Heart left ventricle (tissue), 16 donors: ENCODE data around the gene SATB2. TPM values are rescaled to one million over a fixed set of nuclear protein-coding genes. Genes with fewer than 3 reads are reported as not detected.

ENCODE experiments used
- ATAC-seq, 4 donors: fragments of 200-7000 bp; cut with Tn5 transposase; one replicate each; pipeline ENCODE4 v1.9.1; 2020 to 2022; ENCODE audit warnings: moderate library complexity in 4 of 4, mild to moderate bottlenecking in 3 of 4, moderate number of reproducible peaks in 1 of 4
- DNase-seq, 5 donors: peaks; one replicate each; pipeline ENCODE4 v3.0.0-alpha.2; 2020
- H3K27ac ChIP-seq, 12 donors: fragments of 200-600 bp; sonication (generic) in 4 of 12; one replicate each; pipeline versions ENCODE4 v1.5.0 to v1.8.0; 2016 to 2022; ENCODE audit warnings: mild to moderate bottlenecking in 2 of 12
- H3K27me3 ChIP-seq, 9 donors: fragments of 200-600 bp; sonication (generic) in 2 of 9; one replicate each; pipeline versions ENCODE4 v1.5.1 to v1.8.0; 2016 to 2022; ENCODE audit warnings: mild to moderate bottlenecking in 3 of 9
- H3K36me3 ChIP-seq, 9 donors: fragments of 200-600 bp; sonication (generic) in 2 of 9; one replicate each; pipeline versions ENCODE4 v1.5.0 to v1.8.0; 2018 to 2022; ENCODE audit warnings: mild to moderate bottlenecking in 2 of 9
- H3K4me1 ChIP-seq, 12 donors: fragments of 200-600 bp; sonication (generic) in 4 of 12; one replicate each; pipeline versions ENCODE4 v1.5.0 to v1.8.0; 2016 to 2022; ENCODE audit warnings: mild to moderate bottlenecking in 3 of 12
- H3K4me3 ChIP-seq, 12 donors: fragments of 200-600 bp; sonication (generic) in 4 of 12; one replicate each; pipeline versions ENCODE4 v1.5.0 to v1.8.0; 2017 to 2022; ENCODE audit warnings: mild to moderate bottlenecking in 9 of 12, moderate library complexity in 4 of 12
- H3K9me3 ChIP-seq, 12 donors: fragments of 200-600 bp; sonication (generic) in 4 of 12; one replicate each; pipeline versions ENCODE4 v1.5.0 to v1.8.0; 2016 to 2022; ENCODE audit warnings: mild to moderate bottlenecking in 1 of 12
- CTCF ChIP-seq, 12 donors: fragments of 200-600 bp; sonication (generic) in 4 of 12; IDR thresholded peaks; one replicate each; pipeline versions ENCODE4 v1.5.0 to v1.8.0; 2018 to 2022; ENCODE audit warnings: antibody characterized with exemption in 12 of 12, mild to moderate bottlenecking in 5 of 12
- POLR2A ChIP-seq, 2 donors: fragments of 450-650 bp; IDR thresholded peaks; one replicate each; pipeline ENCODE4 v1.6.1; 2017; ENCODE audit warnings: antibody characterized with exemption in 2 of 2, mild to moderate bottlenecking in 2 of 2, moderate library complexity in 2 of 2
- WGBS, 4 donors: extraction: QIAGEN DNeasy Blood & Tissue Kit in 2 of 4; methylation state at CpG; one replicate each; pipeline versions ENCODE4 v1.1.5 to v1.1.7; 2013 to 2018; 5-methylcytosine and 5-hydroxymethylcytosine counted together
- intact Hi-C, 10 donors: fragments of 100-400 bp; cut with DNase I; formaldehyde crosslinking; loops; one replicate each; pipeline versions ENCODE4 v1.11.1 to v1.14.2; 2022
- polyA plus RNA-seq, 2 donors: library from polyadenylated mRNA; stranded (reverse); fragments of 200-250 nt; gene quantifications; one replicate each; pipeline ENCODE4 v1.2.3, GENCODE V29; 2013
- total RNA-seq, 9 donors: library from RNA; depleted of rRNA in 2 of 9; stranded (reverse); fragments of >200 nt in 2 of 9; fragmentation: NEBNext Ultra II Directional in 3 of 9; extraction: Animal tissue kit (Norgen Biotek cat#: 25700) in 3 of 9; gene quantifications; one replicate each; pipeline versions ENCODE4 v1.1.0 to v1.2.4, GENCODE V29; 2016 to 2023
- donor health status: ischemic (EF 13 %, LVEDD 7.1; RV severe dilation, severe dysfunction).
- donor health status: healthy with polysubstance abuse.
- donor health status: DM: no; HTN: yes; CAD: no.
- donor health status: DM: no; HTN: no; CAD: no.
- donor health status: ischemic (EF 25% LVEDD 6.9; RV normal size, moderate dysfunction).
- donor health status: ischemic (EF 25% LVEDD 5.7; RV mildly dilated, moderate dysfunction).
- donor health status: healthy.
- donor health status: DM: yes; HTN: yes; CAD: no.
- donor health status: ischemic (EF 35%, LVEDD 5.7; RV mildly dilated, moderate dysfunction).
- donor health status: nonischemic (EF 11% LVEDD 7.7; RV severe dilation, severe dysfunction).
- donor health status: DM: yes; HTN: yes; CAD: no.
- donor health status: PGD.
- donor health status: ischemic (EF 29% LVEDD 5.4; RV normal size, mild dysfunction).
- donor health status: nonischemic (EF 23%, LVEDD 6.1; RV moderate dilation, normal function).

Gene SATB2
- total and polyA plus RNA-seq, 11 donors = 0.38 to 3.3 (median 1.2) TPM

- Histone ChIP-seq H3K4me1 (no peaks in the 10 kb centered on the region), H3K4me3 (no peak overlapping the region), H3K36me3 (no peaks in the 10 kb centered on the region), H3K27me3 (peaks cover 0 to 9% (median 0%) of the 10 kb centered on the region in 9 donors), H3K27ac (no peak overlapping the region), H3K9me3 (no peaks in the 10 kb centered on the region)
- ATAC-seq = no peak
- TF ChIP-seq POLR2A (IDR thresholded peaks at IDR 0.05) (no peak), CTCF (IDR thresholded peaks at IDR 0.05) (no peak)
- no peak for DNase-seq
- intact Hi-C loops = no loop called here
These were observed 17.6 kb downstream of the SATB2 start for GRCh38 chr2:199440118-199440517.

- DNase-seq = no peak
- WGBS, 4 donors = 89 to 95% (median 92%) methylated on average over 5 of the region's 5 CpGs
- no peak overlapping the region for H3K27ac ChIP-seq
- no peak overlapping the region for H3K4me3 ChIP-seq
- no peaks in the 10 kb centered on the region for H3K4me1 ChIP-seq
- no peaks in the 10 kb centered on the region for H3K9me3 ChIP-seq
- intact Hi-C loops = no loop called here
- H3K27me3 ChIP-seq = peaks cover 0 to 7% (median 0%) of the 10 kb centered on the region in 9 donors
- H3K36me3 ChIP-seq = no peaks in the 10 kb centered on the region
- no peak for TF ChIP-seq CTCF (IDR thresholded peaks at IDR 0.05)
- no peak for TF ChIP-seq POLR2A (IDR thresholded peaks at IDR 0.05)
- ATAC-seq = no peak
These were observed 18.2 kb downstream of the SATB2 start for GRCh38 chr2:199439542-199439941.

- Histone ChIP-seq H3K4me1 (no peaks in the 10 kb centered on the region), H3K27ac (no peak overlapping the region), H3K36me3 (no peaks in the 10 kb centered on the region), H3K4me3 (no peak overlapping the region), H3K27me3 (peaks cover 0 to 7% (median 0%) of the 10 kb centered on the region in 9 donors), H3K9me3 (no peaks in the 10 kb centered on the region)
- 73 to 88% (median 83%) methylated on average over 3 of the region's 3 CpGs for WGBS, 4 donors
- intact Hi-C loops = no loop called here
- ATAC-seq (no peak), DNase-seq (no peak)
- TF ChIP-seq CTCF (IDR thresholded peaks at IDR 0.05) (no peak), POLR2A (IDR thresholded peaks at IDR 0.05) (no peak)
These were observed 18.7 kb downstream of the SATB2 start for GRCh38 chr2:199439066-199439465.

GRCh38 chr2:199434555-199434954, 23.2 kb downstream of the SATB2 start:
- H3K9me3 ChIP-seq = no peaks in the 10 kb centered on the region
- H3K27ac ChIP-seq = no peak overlapping the region
- H3K27me3 ChIP-seq = no peaks in the 10 kb centered on the region
- 87 to 93% (median 91%) methylated on average over 1 of the region's 1 CpG for WGBS, 4 donors
- no peaks in the 10 kb centered on the region for H3K36me3 ChIP-seq
- intact Hi-C loops = no loop called here
- H3K4me3 ChIP-seq = no peak overlapping the region
- H3K4me1 ChIP-seq = no peaks in the 10 kb centered on the region
- DNase-seq (no peak), ATAC-seq (no peak)
- TF ChIP-seq CTCF (IDR thresholded peaks at IDR 0.05) (no peak), POLR2A (IDR thresholded peaks at IDR 0.05) (no peak)
